PC-3 (cell line): ENCODE measurements around the gene RALGPS1. TPM values are rescaled to one million over a fixed set of nuclear protein-coding genes. Genes with fewer than 3 reads are reported as not detected.

Experiments
- ATAC-seq: fragments of 200-7000 bp; cut with Tn5 transposase; 2 replicates; pipeline ENCODE4 v1.9.1; 2020; ENCODE audit warnings: mild to moderate bottlenecking, moderate library complexity
- BruUV-seq: library from RNA; stranded (reverse); fragments of 400-500 nt; replicated peaks from 2 replicates; lab custom pipeline; 2021; lab: Mats Ljungman, UMichigan
- CTCF ChIA-PET: fragments of 300-600 bp; sonication (Branson Sonifier 250); formaldehyde crosslinking; loops from one replicate; lab custom pipeline; 2022; ENCODE audit warnings: antibody characterized with exemption; lab: Charles Lee
- POLR2A ChIA-PET: fragments of 300-600 bp; sonication (Branson Sonifier 250); formaldehyde crosslinking; loops from one replicate; lab custom pipeline; 2022; ENCODE audit warnings: antibody characterized with exemption; ENCODE audit not compliant: unreplicated experiment; lab: Charles Lee
- DNase-seq: peaks from one replicate; pipeline ENCODE4 v3.0.0-alpha.2; 2015
- H2AFZ ChIP-seq: fragments of 300-600 bp; sonication (generic); 2 replicates; pipeline ENCODE4 v1.6.0; 2016; ENCODE audit warnings: antibody characterized with exemption, low read length
- H3F3A ChIP-seq: fragments of 300-600 bp; sonication (generic); one replicate; pipeline ENCODE4 v1.6.0; 2017; ENCODE audit warnings: antibody characterized with exemption, low read length, control low read depth, mild to moderate bottlenecking; ENCODE audit not compliant: unreplicated experiment
- H3K27ac ChIP-seq: fragments of 300-600 bp; sonication (generic); 2 replicates; pipeline ENCODE4 v1.5.1; 2016; ENCODE audit warnings: mild to moderate bottlenecking, low read length
- H3K27me3 ChIP-seq: fragments of 300-600 bp; sonication (generic); 2 replicates; pipeline ENCODE4 v1.6.1; 2016; ENCODE audit warnings: low read length, mixed read lengths
- H3K36me3 ChIP-seq: fragments of 300-600 bp; sonication (generic); 2 replicates; pipeline ENCODE4 v1.6.1; 2016; ENCODE audit warnings: low read depth, mixed run types, low read length, mixed read lengths
- H3K4me1 ChIP-seq: fragments of 300-600 bp; sonication (generic); 2 replicates; pipeline ENCODE4 v1.5.1; 2016; ENCODE audit warnings: low read length; ENCODE audit not compliant: insufficient read depth
- H3K4me2 ChIP-seq: fragments of 300-600 bp; sonication (generic); 2 replicates; pipeline ENCODE4 v1.6.0; 2016; ENCODE audit warnings: low read length
- H3K4me3 ChIP-seq: fragments of 300-600 bp; sonication (generic); 2 replicates; pipeline ENCODE4 v1.5.1; 2016; ENCODE audit warnings: mild to moderate bottlenecking, low read length, mixed read lengths
- H3K79me2 ChIP-seq: fragments of 300-600 bp; sonication (generic); 2 replicates; pipeline ENCODE4 v1.6.1; 2017; ENCODE audit warnings: low read length, mixed read lengths
- H3K9ac ChIP-seq: fragments of 300-600 bp; sonication (generic); 2 replicates; pipeline ENCODE4 v1.6.0; 2016; ENCODE audit warnings: mild to moderate bottlenecking, low read length
- H3K9me2 ChIP-seq: fragments of 300-600 bp; sonication (generic); replicated peaks from 2 replicates; pipeline ENCODE4 v1.6.1; 2016; ENCODE audit warnings: mixed run types, low read length, mixed read lengths
- H3K9me3 ChIP-seq: fragments of 300-600 bp; sonication (generic); 2 replicates; pipeline ENCODE4 v1.6.1; 2016; ENCODE audit warnings: low read length, mixed read lengths
- H4K20me1 ChIP-seq: fragments of 300-600 bp; sonication (generic); 2 replicates; pipeline ENCODE4 v1.6.1; 2016; ENCODE audit warnings: low read length, mixed read lengths
- CTCF ChIP-seq: fragments of 300-600 bp; sonication (generic); conservative IDR thresholded peaks from 2 replicates; pipeline ENCODE4 v1.5.1; 2017; ENCODE audit warnings: antibody characterized with exemption, low read depth, mild to moderate bottlenecking, low read length
- EZH2 ChIP-seq: fragments of 300-600 bp; sonication (generic); IDR thresholded peaks from one replicate; pipeline ENCODE4 v1.6.1; 2017; ENCODE audit warnings: antibody characterized with exemption, mild to moderate bottlenecking, low read length; ENCODE audit not compliant: unreplicated experiment
- EZH2phosphoT487 ChIP-seq: fragments of 300-600 bp; sonication (generic); IDR thresholded peaks from 2 replicates; pipeline ENCODE4 v1.6.1; 2018; ENCODE audit warnings: mild to moderate bottlenecking, antibody characterized with exemption, low read length, borderline replicate concordance
- intact Hi-C: fragments of 100-400 bp; cut with micrococcal nuclease; formaldehyde crosslinking; loops from 2 replicates; pipeline ENCODE4 v1.9.0; 2023
- total RNA-seq: library from RNA; depleted of rRNA; stranded (reverse); fragments of >200 nt; gene quantifications from 2 replicates; pipeline ENCODE4 v1.2.3, GENCODE V29; 2014

The RALGPS1 gene
- total RNA-seq, 1 experiment from 2014 or later: 10.2 TPM

GRCh38 chr9:127035948-127036347 lies 121.4 kb downstream of the RALGPS1 start:
- no peak overlapping the region for H3K27ac ChIP-seq
- DNase-seq: no peak
- no peaks in the 10 kb centered on the region; the same call in 1 of the 2 replicates for H3K4me1 ChIP-seq
- ChIA-PET POLR2A (no interaction called here), CTCF (no interaction called here)
- no peak overlapping the region for H3K4me2 ChIP-seq
- ATAC-seq: no peak
- H4K20me1 ChIP-seq: no peaks in the 10 kb centered on the region
- BruUV-seq: no TSS peak
- intact Hi-C loops: no loop called here
- H3K36me3 ChIP-seq: no peaks in the 10 kb centered on the region
- H3K9me2 ChIP-seq: no peaks in the 10 kb centered on the region
- H3F3A ChIP-seq: no peaks in the 10 kb centered on the region
- H3K9ac ChIP-seq: no peak overlapping the region
- H3K4me3 ChIP-seq: no peak overlapping the region
- H2AFZ ChIP-seq: no peak overlapping the region
- H3K27me3 ChIP-seq: no peaks in the 10 kb centered on the region
- no peak for TF ChIP-seq EZH2phosphoT487
- TF ChIP-seq EZH2: no peak
- no peak for TF ChIP-seq CTCF
- H3K9me3 ChIP-seq: no peaks in the 10 kb centered on the region
- no peaks in the 10 kb centered on the region for H3K79me2 ChIP-seq

GRCh38 chr9:127036437-127036836 lies 121.9 kb downstream of the RALGPS1 start:
- Histone ChIP-seq H2AFZ (no peak overlapping the region), H3K79me2 (no peaks in the 10 kb centered on the region), H3K36me3 (no peaks in the 10 kb centered on the region), H3F3A (no peaks in the 10 kb centered on the region), H3K4me3 (no peak overlapping the region), H3K4me2 (no peak overlapping the region), H3K27ac (no peak overlapping the region), H3K9me3 (no peaks in the 10 kb centered on the region), H4K20me1 (no peaks in the 10 kb centered on the region), H3K27me3 (no peaks in the 10 kb centered on the region), H3K9me2 (no peaks in the 10 kb centered on the region), H3K9ac (no peak overlapping the region), H3K4me1 (no peaks in the 10 kb centered on the region; the same call in 1 of the 2 replicates)
- TF ChIP-seq CTCF (no peak), EZH2 (no peak), EZH2phosphoT487 (no peak)
- DNase-seq: no peak
- ChIA-PET POLR2A (no interaction called here), CTCF (no interaction called here)
- intact Hi-C loops: no loop called here
- ATAC-seq: no peak
- BruUV-seq: no TSS peak

DNA sequence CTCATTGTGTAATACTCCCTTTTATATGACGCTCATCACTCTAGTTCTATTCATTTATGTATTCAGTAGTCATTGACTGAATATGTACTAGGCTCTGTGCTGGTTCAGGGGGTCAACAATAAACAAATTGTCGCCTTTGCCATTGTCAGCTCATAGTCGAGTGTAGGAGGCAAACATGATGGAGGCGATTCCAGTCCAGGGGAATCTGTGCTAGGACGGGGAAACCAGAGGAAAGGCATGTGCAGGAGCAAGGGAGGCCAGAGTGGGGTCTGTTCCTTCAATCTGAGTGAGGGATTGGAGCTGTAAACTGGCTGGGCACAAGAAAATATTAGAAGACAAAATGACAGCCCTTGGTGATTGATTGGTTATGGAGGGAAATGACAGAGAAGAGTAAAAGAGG lies 123.9 kb downstream of the RALGPS1 start:
- no peaks in the 10 kb centered on the region for H3K79me2 ChIP-seq
- no peaks in the 10 kb centered on the region for H3K4me1 ChIP-seq
- no peaks in the 10 kb centered on the region for H3K36me3 ChIP-seq
- no peak overlapping the region for H2AFZ ChIP-seq
- no peak overlapping the region for H3K9ac ChIP-seq
- DNase-seq: no peak
- BruUV-seq: no TSS peak
- ChIA-PET CTCF (no interaction called here), POLR2A (no interaction called here)
- no peak for ATAC-seq
- no peaks in the 10 kb centered on the region for H3F3A ChIP-seq
- H3K4me2 ChIP-seq: no peak overlapping the region
- no peaks in the 10 kb centered on the region for H3K9me2 ChIP-seq
- no peaks in the 10 kb centered on the region for H3K9me3 ChIP-seq
- H3K4me3 ChIP-seq: no peak overlapping the region
- no peaks in the 10 kb centered on the region for H3K27me3 ChIP-seq
- TF ChIP-seq EZH2phosphoT487: no peak
- TF ChIP-seq EZH2: no peak
- intact Hi-C loops: no loop called here
- no peaks in the 10 kb centered on the region for H4K20me1 ChIP-seq
- no peak overlapping the region for H3K27ac ChIP-seq
